Osteocyte (in vitro differentiated cells): ENCODE measurements around the gene UGT2A1. TPM values are rescaled to one million over a fixed set of nuclear protein-coding genes. Genes with fewer than 3 reads are reported as not detected.

Experiments used
- DNase-seq: peaks from one replicate; pipeline ENCODE4 v3.0.0; 2021; ENCODE audit warnings: mixed read lengths; ENCODE audit not compliant: unreplicated experiment; ENCODE audit errors: extremely low spot score
- H3K27ac Mint-ChIP-seq: one replicate; pipeline ENCODE4 v1.8.0; 2021; ENCODE audit warnings: mild to moderate bottlenecking, mixed read lengths; ENCODE audit not compliant: unreplicated experiment
- H3K27me3 Mint-ChIP-seq: one replicate; pipeline ENCODE4 v1.8.0; 2021; ENCODE audit warnings: mixed read lengths; ENCODE audit not compliant: unreplicated experiment
- H3K36me3 Mint-ChIP-seq: one replicate; pipeline ENCODE4 v1.8.0; 2021; ENCODE audit warnings: mixed read lengths; ENCODE audit not compliant: unreplicated experiment
- H3K4me1 Mint-ChIP-seq: one replicate; pipeline ENCODE4 v1.8.0; 2021; ENCODE audit warnings: mixed read lengths; ENCODE audit not compliant: unreplicated experiment
- H3K4me3 Mint-ChIP-seq: one replicate; pipeline ENCODE4 v1.8.0; 2021; ENCODE audit warnings: mild to moderate bottlenecking, moderate library complexity, mixed read lengths; ENCODE audit not compliant: unreplicated experiment
- H3K9me3 Mint-ChIP-seq: one replicate; pipeline ENCODE4 v1.8.0; 2021; ENCODE audit warnings: mixed read lengths; ENCODE audit not compliant: unreplicated experiment
- total RNA-seq: library from RNA; stranded (reverse); gene quantifications from 2 replicates; pipeline ENCODE4 v1.2.1, GENCODE V29; 2021
- TF ChIP-seq, protein P1 (sequence below): fragments of 200-600 bp; sonication (generic); IDR thresholded peaks from 2 replicates; pipeline ENCODE4 v1.5.0; 2021; ENCODE audit warnings: antibody characterized with exemption, mild to moderate bottlenecking, moderate library complexity

Gene UGT2A1
- total RNA-seq, 1 donor from 2014 or later: not detected

DNA sequence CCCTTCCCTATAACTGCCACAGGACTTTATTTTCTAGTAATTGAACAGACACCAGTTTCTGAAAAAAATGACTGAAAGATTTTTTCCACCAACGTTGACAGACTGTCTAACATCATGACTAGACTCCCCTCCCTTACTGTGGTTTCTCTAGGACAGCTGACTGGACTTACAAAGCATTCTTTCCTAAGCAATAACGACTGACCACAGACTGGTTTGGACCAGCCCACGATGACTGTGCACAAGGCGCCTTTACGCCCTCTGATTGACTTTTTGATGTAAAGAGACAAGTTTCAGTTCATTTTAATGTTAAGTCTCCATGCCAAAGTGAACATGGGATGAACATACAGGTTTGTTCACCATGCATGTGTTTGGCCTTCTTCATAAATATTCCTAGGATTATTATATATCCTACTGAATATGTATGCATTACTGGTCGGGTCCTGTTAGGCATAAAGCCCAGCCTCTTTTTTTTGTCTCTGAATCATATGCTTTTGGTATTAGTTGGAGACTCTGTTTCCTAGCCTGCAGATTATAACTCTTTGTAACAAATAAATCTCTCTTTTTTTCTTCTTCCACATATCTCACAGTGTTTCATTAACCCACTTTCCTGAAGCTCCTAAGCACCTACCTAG is 106.8 kb downstream of the UGT2A1 start:
- DNase-seq: no peak
- Mint-ChIP-seq H3K9me3 (no peaks in the 10 kb centered on the region), H3K27ac (no peak overlapping the region), H3K27me3 (no peaks in the 10 kb centered on the region), H3K4me3 (no peak overlapping the region), H3K36me3 (no peaks in the 10 kb centered on the region), H3K4me1 (no peaks in the 10 kb centered on the region)
- TF ChIP-seq, protein P1, sequence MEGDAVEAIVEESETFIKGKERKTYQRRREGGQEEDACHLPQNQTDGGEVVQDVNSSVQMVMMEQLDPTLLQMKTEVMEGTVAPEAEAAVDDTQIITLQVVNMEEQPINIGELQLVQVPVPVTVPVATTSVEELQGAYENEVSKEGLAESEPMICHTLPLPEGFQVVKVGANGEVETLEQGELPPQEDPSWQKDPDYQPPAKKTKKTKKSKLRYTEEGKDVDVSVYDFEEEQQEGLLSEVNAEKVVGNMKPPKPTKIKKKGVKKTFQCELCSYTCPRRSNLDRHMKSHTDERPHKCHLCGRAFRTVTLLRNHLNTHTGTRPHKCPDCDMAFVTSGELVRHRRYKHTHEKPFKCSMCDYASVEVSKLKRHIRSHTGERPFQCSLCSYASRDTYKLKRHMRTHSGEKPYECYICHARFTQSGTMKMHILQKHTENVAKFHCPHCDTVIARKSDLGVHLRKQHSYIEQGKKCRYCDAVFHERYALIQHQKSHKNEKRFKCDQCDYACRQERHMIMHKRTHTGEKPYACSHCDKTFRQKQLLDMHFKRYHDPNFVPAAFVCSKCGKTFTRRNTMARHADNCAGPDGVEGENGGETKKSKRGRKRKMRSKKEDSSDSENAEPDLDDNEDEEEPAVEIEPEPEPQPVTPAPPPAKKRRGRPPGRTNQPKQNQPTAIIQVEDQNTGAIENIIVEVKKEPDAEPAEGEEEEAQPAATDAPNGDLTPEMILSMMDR: no peak

Other genes with a start within 250 kb of the UGT2A1 start
- not detected in 2 replicates for gene UGT2B4, start 157.3 kb downstream of the UGT2A1 start, total RNA-seq
- gene UGT2A2, start 13.6 kb downstream of the UGT2A1 start, total RNA-seq: not detected in 2 replicates
- 0.50 and 1.2 TPM in 2 replicates for gene SULT1B1, start 107.4 kb upstream of the UGT2A1 start, total RNA-seq
- gene SULT1E1, start 206.9 kb upstream of the UGT2A1 start, total RNA-seq: 5.1 and 6.6 TPM in 2 replicates